ENCODE results near the gene MECP2.

DNA sequence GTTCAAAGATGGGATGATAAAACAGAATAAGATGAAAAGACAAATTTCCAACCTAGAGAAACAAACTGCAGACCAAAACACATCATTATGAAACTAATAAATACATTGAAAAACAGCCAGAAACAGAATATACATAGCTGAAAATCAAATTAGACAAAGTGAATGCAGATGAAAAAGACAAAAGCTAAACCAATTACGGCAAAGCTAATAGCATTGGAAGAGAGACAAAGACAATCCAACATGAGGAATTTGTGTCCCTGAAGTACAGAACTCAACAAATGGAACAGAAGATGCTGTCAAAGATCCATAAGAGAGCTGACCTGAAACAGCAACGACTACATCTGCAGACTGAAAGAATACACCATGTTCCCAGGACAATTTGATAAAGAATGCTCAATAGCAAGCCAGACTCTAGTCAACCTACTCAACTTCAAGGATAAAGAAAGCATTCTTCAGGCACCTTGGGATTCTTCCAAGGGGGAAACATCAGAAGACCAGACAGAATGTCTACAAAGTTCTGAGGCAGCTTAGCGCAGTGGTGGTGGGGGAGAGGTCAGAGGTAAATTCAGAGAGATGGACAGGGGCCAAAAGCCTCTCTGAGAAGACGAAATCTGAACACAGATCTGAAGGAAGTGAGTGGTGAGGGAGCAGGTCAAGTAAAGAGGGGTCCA is 50.4 kb downstream of the MECP2 start:
- TF ChIP-seq POLR2A (IDR thresholded peaks at IDR 0.05; ENCODE audit: low read depth) (no peak), CTCF (IDR thresholded peaks at IDR 0.05) (no peak)

All from esophagus muscularis mucosa (tissue), 3 donors.